GM23338 (cell line): ENCODE data around the gene KCNJ16. TPM values are rescaled to one million over a fixed set of nuclear protein-coding genes. Genes with fewer than 3 reads are reported as not detected.

Experiments
- ATAC-seq: fragments of 200-7000 bp; cut with Tn5 transposase; 3 replicates; pipeline ENCODE4 v1.9.1; 2020
- DNase-seq: peaks from one replicate; pipeline ENCODE4 v3.0.0-alpha.2; 2015; ENCODE audit warnings: low spot score
- H2AFZ ChIP-seq: fragments of 200-600 bp; sonication (generic); 2 replicates; pipeline ENCODE4 v1.8.0; 2016; ENCODE audit warnings: antibody characterized with exemption, mild to moderate bottlenecking, moderate library complexity
- H3F3A ChIP-seq: fragments of 200-600 bp; sonication (generic); replicated peaks from 2 replicates; pipeline ENCODE4 v1.8.0; 2017; ENCODE audit warnings: antibody characterized with exemption, mixed run types, low read depth
- H3K27ac ChIP-seq: fragments of 200-600 bp; sonication (generic); 2 replicates; pipeline ENCODE4 v1.6.1; 2016; ENCODE audit warnings: low read depth
- H3K27me3 ChIP-seq: fragments of 200-600 bp; sonication (generic); 2 replicates; pipeline ENCODE4 v1.8.0; 2016; ENCODE audit warnings: mild to moderate bottlenecking, mixed run types, moderate library complexity; ENCODE audit not compliant: insufficient read depth
- H3K36me3 ChIP-seq: fragments of 200-600 bp; sonication (generic); 2 replicates; pipeline ENCODE4 v1.8.0; 2016; ENCODE audit warnings: mild to moderate bottlenecking; ENCODE audit not compliant: insufficient read depth
- H3K4me1 ChIP-seq: fragments of 200-600 bp; sonication (generic); 2 replicates; pipeline ENCODE4 v1.8.0; 2016; ENCODE audit warnings: mild to moderate bottlenecking, moderate library complexity; ENCODE audit not compliant: insufficient read depth
- H3K4me2 ChIP-seq: fragments of 200-600 bp; sonication (generic); 2 replicates; pipeline ENCODE4 v1.7.1; 2017; ENCODE audit warnings: mixed run types
- H3K4me3 ChIP-seq: fragments of 200-600 bp; sonication (generic); 2 replicates; pipeline ENCODE4 v1.6.1; 2016; ENCODE audit warnings: mixed run types
- H3K79me2 ChIP-seq: fragments of 200-600 bp; sonication (generic); replicated peaks from 2 replicates; pipeline ENCODE4 v1.8.0; 2017; ENCODE audit warnings: mild to moderate bottlenecking; ENCODE audit not compliant: insufficient read depth
- H3K9me2 ChIP-seq: fragments of 200-600 bp; sonication (generic); 2 replicates; pipeline ENCODE4 v1.8.0; 2017; ENCODE audit not compliant: insufficient read depth
- H4K20me1 ChIP-seq: fragments of 200-600 bp; sonication (generic); replicated peaks from 2 replicates; pipeline ENCODE4 v1.8.0; 2017; ENCODE audit warnings: mild to moderate bottlenecking; ENCODE audit not compliant: insufficient read depth
- H3K27ac Mint-ChIP-seq: 2 replicates; pipeline ENCODE4 v1.8.0; 2020; ENCODE audit warnings: inconsistent platforms, mild to moderate bottlenecking, moderate library complexity, mixed read lengths
- H3K27me3 Mint-ChIP-seq: 3 replicates; pipeline ENCODE4 v1.8.0; 2022; ENCODE audit warnings: low read depth, mild to moderate bottlenecking, moderate library complexity, mixed read lengths, inconsistent platforms; ENCODE audit not compliant: insufficient read depth, poor library complexity
- H3K36me3 Mint-ChIP-seq: 3 replicates; pipeline ENCODE4 v1.8.0; 2021; ENCODE audit warnings: low read depth, mild to moderate bottlenecking, inconsistent platforms, moderate library complexity, mixed read lengths
- H3K4me1 Mint-ChIP-seq: 3 replicates; pipeline ENCODE4 v1.8.0; 2020; ENCODE audit warnings: mild to moderate bottlenecking, inconsistent platforms, mixed read lengths
- H3K4me3 Mint-ChIP-seq: 3 replicates; pipeline ENCODE4 v1.8.0; 2021; ENCODE audit warnings: moderate library complexity, mild to moderate bottlenecking, inconsistent platforms, mixed read lengths
- H3K9me3 Mint-ChIP-seq: 3 replicates; pipeline ENCODE4 v1.8.0; 2020; ENCODE audit warnings: moderate library complexity, mild to moderate bottlenecking, inconsistent platforms, mixed read lengths
- CREB1 ChIP-seq: fragments of 250-450 bp; sonication (Bioruptor Pico); IDR thresholded peaks from 2 replicates; pipeline ENCODE4 v1.5.0; 2020; ENCODE audit warnings: low read depth, mild to moderate bottlenecking, moderate library complexity
- EZH2 ChIP-seq: fragments of 200-600 bp; sonication (generic); IDR thresholded peaks from one replicate; pipeline ENCODE4 v1.8.0; 2017; ENCODE audit warnings: antibody characterized with exemption, mild to moderate bottlenecking, low read depth; ENCODE audit not compliant: unreplicated experiment
- EZH2phosphoT487 ChIP-seq: fragments of 200-600 bp; sonication (generic); IDR thresholded peaks from one replicate; pipeline ENCODE4 v1.8.1; 2018; ENCODE audit warnings: antibody characterized with exemption; ENCODE audit not compliant: unreplicated experiment
- JUNB ChIP-seq: IDR thresholded peaks from one replicate; pipeline ENCODE4 v1.6.1; 2016; ENCODE audit warnings: antibody characterized with exemption; ENCODE audit not compliant: unreplicated experiment
- NANOG ChIP-seq: IDR thresholded peaks from 2 replicates; pipeline ENCODE4 v1.6.1; 2016; ENCODE audit warnings: antibody characterized with exemption, borderline replicate concordance
- POLR2AphosphoS5 ChIP-seq: IDR thresholded peaks from 2 replicates; pipeline ENCODE4 v1.6.1; 2016; ENCODE audit warnings: antibody characterized with exemption, low read depth
- ZNF114 ChIP-seq: fragments of 250-450 bp; sonication (Bioruptor Pico); IDR thresholded peaks from 2 replicates; pipeline ENCODE4 v1.5.0; 2020; ENCODE audit warnings: mild to moderate bottlenecking, moderate library complexity
- ZNF331 ChIP-seq: fragments of 250-450 bp; sonication (Bioruptor Pico); IDR thresholded peaks from 2 replicates; pipeline ENCODE4 v1.5.0; 2020; ENCODE audit warnings: low read depth, mild to moderate bottlenecking, moderate library complexity
- polyA plus RNA-seq: library from polyadenylated mRNA; unstranded; fragments of >200 nt; fragmentation: Nextera tagmentation; extraction: Ambion mirVana; gene quantifications from 2 replicates; pipeline ENCODE4 v1.2.1, GENCODE V29; 2016
- total RNA-seq: library from RNA; depleted of rRNA; stranded (reverse); fragments of >200 nt; shearing (Covaris generic); gene quantifications from 2 replicates; pipeline ENCODE4 v1.2.3, GENCODE V29; 2014
- TF ChIP-seq, protein P1 (sequence below): IDR thresholded peaks from one replicate; pipeline ENCODE4 v1.6.1; 2018; ENCODE audit warnings: antibody characterized with exemption; ENCODE audit not compliant: unreplicated experiment
- TF ChIP-seq, protein P2 (sequence below): IDR thresholded peaks from 2 replicates; pipeline ENCODE4 v1.6.1; 2016; ENCODE audit warnings: antibody characterized with exemption
- TF ChIP-seq, protein P3 (sequence below), 2 experiments: fragments of 200-600 bp in 1 of 2; sonication (generic) in 1 of 2; conservative IDR thresholded peaks; 2 replicates each; pipeline versions ENCODE4 v1.5.1 to v1.6.1; 2016 to 2017; ENCODE audit warnings: antibody characterized with exemption in 2 of 2, low read depth in 2 of 2, mild to moderate bottlenecking in 2 of 2, moderate library complexity in 1 of 2

KCNJ16 gene
- total and polyA plus RNA-seq, 2 experiments from 2014 or later: not detected

GRCh38 chr17:70134042-70134441, 59.0 kb downstream of the KCNJ16 start (continued):
- TF ChIP-seq, protein P1, sequence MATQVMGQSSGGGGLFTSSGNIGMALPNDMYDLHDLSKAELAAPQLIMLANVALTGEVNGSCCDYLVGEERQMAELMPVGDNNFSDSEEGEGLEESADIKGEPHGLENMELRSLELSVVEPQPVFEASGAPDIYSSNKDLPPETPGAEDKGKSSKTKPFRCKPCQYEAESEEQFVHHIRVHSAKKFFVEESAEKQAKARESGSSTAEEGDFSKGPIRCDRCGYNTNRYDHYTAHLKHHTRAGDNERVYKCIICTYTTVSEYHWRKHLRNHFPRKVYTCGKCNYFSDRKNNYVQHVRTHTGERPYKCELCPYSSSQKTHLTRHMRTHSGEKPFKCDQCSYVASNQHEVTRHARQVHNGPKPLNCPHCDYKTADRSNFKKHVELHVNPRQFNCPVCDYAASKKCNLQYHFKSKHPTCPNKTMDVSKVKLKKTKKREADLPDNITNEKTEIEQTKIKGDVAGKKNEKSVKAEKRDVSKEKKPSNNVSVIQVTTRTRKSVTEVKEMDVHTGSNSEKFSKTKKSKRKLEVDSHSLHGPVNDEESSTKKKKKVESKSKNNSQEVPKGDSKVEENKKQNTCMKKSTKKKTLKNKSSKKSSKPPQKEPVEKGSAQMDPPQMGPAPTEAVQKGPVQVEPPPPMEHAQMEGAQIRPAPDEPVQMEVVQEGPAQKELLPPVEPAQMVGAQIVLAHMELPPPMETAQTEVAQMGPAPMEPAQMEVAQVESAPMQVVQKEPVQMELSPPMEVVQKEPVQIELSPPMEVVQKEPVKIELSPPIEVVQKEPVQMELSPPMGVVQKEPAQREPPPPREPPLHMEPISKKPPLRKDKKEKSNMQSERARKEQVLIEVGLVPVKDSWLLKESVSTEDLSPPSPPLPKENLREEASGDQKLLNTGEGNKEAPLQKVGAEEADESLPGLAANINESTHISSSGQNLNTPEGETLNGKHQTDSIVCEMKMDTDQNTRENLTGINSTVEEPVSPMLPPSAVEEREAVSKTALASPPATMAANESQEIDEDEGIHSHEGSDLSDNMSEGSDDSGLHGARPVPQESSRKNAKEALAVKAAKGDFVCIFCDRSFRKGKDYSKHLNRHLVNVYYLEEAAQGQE: no peak
- TF ChIP-seq ZNF331 (CRISPR knock-in tag): no peak
- TF ChIP-seq JUNB: no peak
- TF ChIP-seq EZH2phosphoT487: no peak
- TF ChIP-seq POLR2AphosphoS5: no peak
- TF ChIP-seq, protein P2, sequence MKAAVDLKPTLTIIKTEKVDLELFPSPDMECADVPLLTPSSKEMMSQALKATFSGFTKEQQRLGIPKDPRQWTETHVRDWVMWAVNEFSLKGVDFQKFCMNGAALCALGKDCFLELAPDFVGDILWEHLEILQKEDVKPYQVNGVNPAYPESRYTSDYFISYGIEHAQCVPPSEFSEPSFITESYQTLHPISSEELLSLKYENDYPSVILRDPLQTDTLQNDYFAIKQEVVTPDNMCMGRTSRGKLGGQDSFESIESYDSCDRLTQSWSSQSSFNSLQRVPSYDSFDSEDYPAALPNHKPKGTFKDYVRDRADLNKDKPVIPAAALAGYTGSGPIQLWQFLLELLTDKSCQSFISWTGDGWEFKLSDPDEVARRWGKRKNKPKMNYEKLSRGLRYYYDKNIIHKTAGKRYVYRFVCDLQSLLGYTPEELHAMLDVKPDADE: no peak
- no peak for TF ChIP-seq NANOG
- no peak for TF ChIP-seq CREB1 (CRISPR knock-in tag)
- TF ChIP-seq, protein P3, sequence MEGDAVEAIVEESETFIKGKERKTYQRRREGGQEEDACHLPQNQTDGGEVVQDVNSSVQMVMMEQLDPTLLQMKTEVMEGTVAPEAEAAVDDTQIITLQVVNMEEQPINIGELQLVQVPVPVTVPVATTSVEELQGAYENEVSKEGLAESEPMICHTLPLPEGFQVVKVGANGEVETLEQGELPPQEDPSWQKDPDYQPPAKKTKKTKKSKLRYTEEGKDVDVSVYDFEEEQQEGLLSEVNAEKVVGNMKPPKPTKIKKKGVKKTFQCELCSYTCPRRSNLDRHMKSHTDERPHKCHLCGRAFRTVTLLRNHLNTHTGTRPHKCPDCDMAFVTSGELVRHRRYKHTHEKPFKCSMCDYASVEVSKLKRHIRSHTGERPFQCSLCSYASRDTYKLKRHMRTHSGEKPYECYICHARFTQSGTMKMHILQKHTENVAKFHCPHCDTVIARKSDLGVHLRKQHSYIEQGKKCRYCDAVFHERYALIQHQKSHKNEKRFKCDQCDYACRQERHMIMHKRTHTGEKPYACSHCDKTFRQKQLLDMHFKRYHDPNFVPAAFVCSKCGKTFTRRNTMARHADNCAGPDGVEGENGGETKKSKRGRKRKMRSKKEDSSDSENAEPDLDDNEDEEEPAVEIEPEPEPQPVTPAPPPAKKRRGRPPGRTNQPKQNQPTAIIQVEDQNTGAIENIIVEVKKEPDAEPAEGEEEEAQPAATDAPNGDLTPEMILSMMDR (conservative IDR thresholded peaks at IDR 0.05; ENCODE audit: low read depth in 2 of 2): no peak

- no peaks in the 10 kb centered on the region for H3K36me3 ChIP-seq
- H2AFZ ChIP-seq: no peak overlapping the region
- H3K4me1 ChIP-seq: peaks cover 15% of the 10 kb centered on the region; the same call in 1 of the 2 replicates
- H3K4me3 Mint-ChIP-seq: no peak overlapping the region
- H3K4me2 ChIP-seq: no peak overlapping the region
- H3K27ac Mint-ChIP-seq: no peak overlapping the region
- H3K4me3 ChIP-seq: no peak overlapping the region
- DNase-seq (no peak), ATAC-seq (no peak)
- H3F3A ChIP-seq: no peaks in the 10 kb centered on the region
- H3K36me3 Mint-ChIP-seq: no peaks in the 10 kb centered on the region
- H4K20me1 ChIP-seq: no peaks in the 10 kb centered on the region
- no peak overlapping the region for H3K27ac ChIP-seq
- no peaks in the 10 kb centered on the region for H3K79me2 ChIP-seq
- no peaks in the 10 kb centered on the region for H3K9me3 Mint-ChIP-seq
- H3K27me3 ChIP-seq: no peaks in the 10 kb centered on the region
- H3K27me3 Mint-ChIP-seq: peaks cover 3% of the 10 kb centered on the region
- H3K4me1 Mint-ChIP-seq: peaks cover 7% of the 10 kb centered on the region; the same call in 2 of the 3 replicates
- peaks cover 5% of the 10 kb centered on the region for H3K9me2 ChIP-seq
- TF ChIP-seq, protein P3 (conservative IDR thresholded peaks at IDR 0.05; ENCODE audit: low read depth in 2 of 2): no peak
- TF ChIP-seq JUNB (no peak), EZH2 (no peak), POLR2AphosphoS5 (no peak), ZNF331 (CRISPR knock-in tag) (no peak), ZNF114 (CRISPR knock-in tag) (no peak), CREB1 (CRISPR knock-in tag) (no peak), EZH2phosphoT487 (no peak)
- TF ChIP-seq, protein P2: no peak
These were observed 59.8 kb downstream of the KCNJ16 start for GRCh38 chr17:70134777-70135176.
